ENCODE results near the gene RMRP.
A peak's percentile ranks its signal among the peaks of the same experiment; 100 is the strongest.

Gene RMRP

GRCh38 chr9:35657546-35658136, at the start of gene RMRP:
RMRP (minus strand) TSS chr9:35658019.
- peak; percentile 99 for DNase-seq

- no peak for DNase-seq
These were observed 49.1 kb upstream of the RMRP start for GRCh38 chr9:35706951-35707350.

GRCh38 chr9:35705836-35706430, 48.1 kb upstream of the RMRP start:
- DNase-seq, result no peak

GRCh38 chr9:35705372-35705771, 47.6 kb upstream of the RMRP start:
- no peak for DNase-seq

- no peak for DNase-seq
These were observed 46.3 kb upstream of the RMRP start for GRCh38 chr9:35703906-35704672.

GRCh38 chr9:35702696-35703095, 44.9 kb upstream of the RMRP start:
- DNase-seq, result no peak

- DNase-seq, result no peak
These were observed 43.1 kb upstream of the RMRP start for GRCh38 chr9:35700942-35701341.

- DNase-seq, result no peak
These were observed 42.2 kb upstream of the RMRP start for GRCh38 chr9:35700031-35700430.

GRCh38 chr9:35698231-35698630, 40.4 kb upstream of the RMRP start:
- DNase-seq, result no peak

GRCh38 chr9:35697486-35697885, 39.7 kb upstream of the RMRP start:
- DNase-seq, result no peak

GRCh38 chr9:35696520-35697215, 38.8 kb upstream of the RMRP start:
- DNase-seq, result no peak

GRCh38 chr9:35695943-35696401, 38.2 kb upstream of the RMRP start:
- DNase-seq, result no peak

- DNase-seq, result no peak
These were observed 34.0 kb upstream of the RMRP start for GRCh38 chr9:35691757-35692301.

- peak; percentile 46 for DNase-seq
These were observed 33.5 kb upstream of the RMRP start for GRCh38 chr9:35691334-35691650.

GRCh38 chr9:35690614-35691333, 33.0 kb upstream of the RMRP start:
- no peak for DNase-seq

- peak; percentile 1 for DNase-seq
These were observed 32.4 kb upstream of the RMRP start for GRCh38 chr9:35690294-35690613.

GRCh38 chr9:35689542-35690293, 31.9 kb upstream of the RMRP start, which contains the start of gene TPM2:
TPM2 (minus strand) TSS chr9:35689925; CDS start chr9:35689817, 108 bp downstream.
- DNase-seq, result no peak

- DNase-seq, result peak; percentile 70
These were observed 31.0 kb upstream of the RMRP start for GRCh38 chr9:35688558-35689541.

- DNase-seq, result no peak
These were observed 30.2 kb upstream of the RMRP start for GRCh38 chr9:35687972-35688557.

- DNase-seq, result no peak
These were observed 29.5 kb upstream of the RMRP start for GRCh38 chr9:35687306-35687705.
